Right lobe of liver (tissue), 6 donors: Measurements from ENCODE around the gene MESP2. TPM values are rescaled to one million over a fixed set of nuclear protein-coding genes. Genes with fewer than 3 reads are reported as not detected.

Experiments
- ATAC-seq, 4 donors: fragments of 200-7000 bp; cut with Tn5 transposase; one replicate each; pipeline ENCODE4 v1.9.1; 2020; ENCODE audit warnings: mild to moderate bottlenecking in 4 of 4, moderate library complexity in 4 of 4
- DNase-seq, 3 donors: peaks; one replicate each; pipeline ENCODE4 v3.0.0-alpha.2; 2020
- H3K27ac ChIP-seq, 3 donors: fragments of 200-600 bp; one replicate each; pipeline ENCODE4 v1.8.0; 2022
- H3K27me3 ChIP-seq, 2 donors: fragments of 200-600 bp; one replicate each; pipeline ENCODE4 v1.8.0; 2022
- H3K36me3 ChIP-seq, 4 donors: fragments of 200-600 bp; sonication (generic) in 1 of 4; one replicate each; pipeline versions ENCODE4 v1.5.1 to v1.8.0; 2017 to 2022; ENCODE audit warnings: control low read depth in 1 of 4
- H3K4me1 ChIP-seq, 4 donors: fragments of 200-600 bp; sonication (generic) in 1 of 4; one replicate each; pipeline versions ENCODE4 v1.5.1 to v1.8.0; 2017 to 2022; ENCODE audit warnings: control low read depth in 1 of 4
- H3K4me3 ChIP-seq, 3 donors: fragments of 200-600 bp; one replicate each; pipeline ENCODE4 v1.8.0; 2022
- H3K9me3 ChIP-seq, 4 donors: fragments of 200-600 bp; sonication (generic) in 1 of 4; one replicate each; pipeline versions ENCODE4 v1.5.1 to v1.8.0; 2017 to 2022; ENCODE audit warnings: control low read depth in 1 of 4
- POLR2A ChIP-seq: fragments of 450-650 bp; IDR thresholded peaks from one replicate; pipeline ENCODE4 v1.6.1; 2017; ENCODE audit warnings: antibody characterized with exemption, mild to moderate bottlenecking
- WGBS: methylation state at CpG from one replicate; pipeline ENCODE4 v1.1.6; 2018; ENCODE audit warnings: low coverage, low lambda C conversion rate; ENCODE audit not compliant: insufficient coverage; ENCODE audit errors: missing lambda C conversion rate; 5-methylcytosine and 5-hydroxymethylcytosine counted together
- intact Hi-C, 2 donors: fragments of 100-400 bp; cut with DNase I; formaldehyde crosslinking; loops; one replicate each; pipeline versions ENCODE4 v1.11.2 to v1.14.1; 2022
- total RNA-seq, 6 experiments: library from RNA; depleted of rRNA in 2 of 6; stranded (reverse); fragments of >200 nt in 2 of 6; fragmentation: NEBNext Ultra II Directional in 3 of 6; extraction: Animal tissue kit (Norgen Biotek cat#: 25700) in 3 of 6; gene quantifications; one replicate each; pipeline versions ENCODE4 v1.1.0 to v1.2.4, GENCODE V29; 2016 to 2023
- TF ChIP-seq, protein P1 (sequence below), 4 donors: fragments of 200-600 bp in 3 of 4; fragments of 450-650 bp in 1 of 4; IDR thresholded peaks; one replicate each; pipeline versions ENCODE4 v1.5.1 to v1.8.0; 2016 to 2022; ENCODE audit warnings: antibody characterized with exemption in 4 of 4, mild to moderate bottlenecking in 2 of 4
- donor health status: DM: no; HTN: yes; CAD: no.
- donor health status: DM: no; HTN: no; CAD: no.
- donor health status: DM: no; HTN: no; CAD: no.
- donor health status: DM: no; HTN: yes; CAD: no.
- donor health status: DM: no; HTN: yes; CAD: no.

MESP2 gene
- total RNA-seq, 6 experiments from 2014 or later: 0.12 TPM; not detected in 5

GRCh38 chr15:89760303-89761008 is 15.7 kb upstream of the MESP2 start:
- ATAC-seq: peak; percentile 86 to 93 (median 90)
- Histone ChIP-seq H3K9me3 (no peaks in the 10 kb centered on the region), H3K27me3 (no peaks in the 10 kb centered on the region), H3K4me1 (peaks cover 0 to 27% (median 9%) of the 10 kb centered on the region in 4 donors), H3K4me3 (no peak overlapping the region), H3K27ac (peak overlapping the region in 2 of 3 donors; percentile 40 to 67), H3K36me3 (no peaks in the 10 kb centered on the region)
- intact Hi-C loops: loop anchor here in 1 of 2 donors (10.0 kb wide), 1 partner anchor 114 kb away; no protein-coding TSS in a partner anchor
- TF ChIP-seq, protein P1, sequence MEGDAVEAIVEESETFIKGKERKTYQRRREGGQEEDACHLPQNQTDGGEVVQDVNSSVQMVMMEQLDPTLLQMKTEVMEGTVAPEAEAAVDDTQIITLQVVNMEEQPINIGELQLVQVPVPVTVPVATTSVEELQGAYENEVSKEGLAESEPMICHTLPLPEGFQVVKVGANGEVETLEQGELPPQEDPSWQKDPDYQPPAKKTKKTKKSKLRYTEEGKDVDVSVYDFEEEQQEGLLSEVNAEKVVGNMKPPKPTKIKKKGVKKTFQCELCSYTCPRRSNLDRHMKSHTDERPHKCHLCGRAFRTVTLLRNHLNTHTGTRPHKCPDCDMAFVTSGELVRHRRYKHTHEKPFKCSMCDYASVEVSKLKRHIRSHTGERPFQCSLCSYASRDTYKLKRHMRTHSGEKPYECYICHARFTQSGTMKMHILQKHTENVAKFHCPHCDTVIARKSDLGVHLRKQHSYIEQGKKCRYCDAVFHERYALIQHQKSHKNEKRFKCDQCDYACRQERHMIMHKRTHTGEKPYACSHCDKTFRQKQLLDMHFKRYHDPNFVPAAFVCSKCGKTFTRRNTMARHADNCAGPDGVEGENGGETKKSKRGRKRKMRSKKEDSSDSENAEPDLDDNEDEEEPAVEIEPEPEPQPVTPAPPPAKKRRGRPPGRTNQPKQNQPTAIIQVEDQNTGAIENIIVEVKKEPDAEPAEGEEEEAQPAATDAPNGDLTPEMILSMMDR (IDR thresholded peaks at IDR 0.05): peak; percentile 97 to 99 (median 98)
- no peak for TF ChIP-seq POLR2A
- WGBS: 12% methylated on average over 9 of the region's 16 CpGs
- peak; percentile 81 to 86 (median 83) for DNase-seq

GRCh38 chr15:89761009-89761831 is 14.9 kb upstream of the MESP2 start:
- no peaks in the 10 kb centered on the region for H3K27me3 ChIP-seq
- WGBS: 46% methylated on average over 7 of the region's 18 CpGs
- peak overlapping the region; percentile 39 to 67 (median 40) for H3K27ac ChIP-seq
- H3K4me1 ChIP-seq: peaks cover 0 to 27% (median 9%) of the 10 kb centered on the region in 4 donors
- intact Hi-C loops: loop anchor here in 1 of 2 donors (10.0 kb wide), 1 partner anchor 114 kb away; no protein-coding TSS in a partner anchor
- H3K36me3 ChIP-seq: no peaks in the 10 kb centered on the region
- no peak overlapping the region for H3K4me3 ChIP-seq
- DNase-seq: peak in 2 of 3 donors; percentile 56 to 61
- H3K9me3 ChIP-seq: no peaks in the 10 kb centered on the region
- TF ChIP-seq, protein P1 (IDR thresholded peaks at IDR 0.05): peak in 2 of 4 donors; percentile 5 to 10
- TF ChIP-seq POLR2A: no peak
- ATAC-seq: peak; percentile 60 to 75 (median 66)

- H3K27ac ChIP-seq: peak overlapping the region; percentile 39 to 67 (median 40)
- WGBS: 43% methylated on average over 1 of the region's 5 CpGs
- DNase-seq (peak in 1 of 3 donors; percentile 68), ATAC-seq (peak; percentile 39 to 69 (median 66))
- intact Hi-C loops: loop anchor here in 1 of 2 donors (10.0 kb wide), 1 partner anchor 113 kb away; no protein-coding TSS in a partner anchor
- no peak overlapping the region for H3K4me3 ChIP-seq
- TF ChIP-seq, protein P1 (IDR thresholded peaks at IDR 0.05): no peak
- TF ChIP-seq POLR2A: no peak
- no peaks in the 10 kb centered on the region for H3K36me3 ChIP-seq
- H3K27me3 ChIP-seq: no peaks in the 10 kb centered on the region
- H3K9me3 ChIP-seq: no peaks in the 10 kb centered on the region
- peaks cover 0 to 27% (median 9%) of the 10 kb centered on the region in 4 donors for H3K4me1 ChIP-seq
These were observed 14.2 kb upstream of the MESP2 start for GRCh38 chr15:89761929-89762328.

DNA sequence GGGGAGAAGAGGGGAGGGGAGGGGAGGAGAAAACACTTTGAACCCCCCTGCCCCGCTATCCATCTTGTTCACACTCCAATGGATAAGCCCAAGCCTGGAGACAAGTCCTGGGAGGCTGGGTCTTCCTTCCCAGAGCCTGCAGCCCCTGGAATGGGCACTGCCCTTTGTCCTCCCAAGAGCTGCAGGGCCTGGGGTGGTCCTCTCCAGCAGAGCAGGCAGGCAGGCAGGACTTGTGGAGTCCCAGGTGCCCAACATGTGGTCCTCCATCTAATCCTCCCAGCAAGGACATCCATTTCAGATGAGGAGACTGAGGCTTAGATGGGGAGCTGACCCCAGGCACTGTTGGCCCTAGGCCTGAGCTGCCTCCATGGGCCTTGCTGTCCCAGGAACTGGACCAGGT is 10.4 kb upstream of the MESP2 start:
- peak in 1 of 3 donors; percentile 31 for DNase-seq

More for the DNA sequence above, 10.4 kb upstream of the MESP2 start:
- Histone ChIP-seq H3K36me3 (no peaks in the 10 kb centered on the region), H3K4me3 (no peak overlapping the region), H3K9me3 (no peaks in the 10 kb centered on the region), H3K27ac (no peak overlapping the region), H3K27me3 (no peaks in the 10 kb centered on the region), H3K4me1 (peaks cover 0 to 32% (median 15%) of the 10 kb centered on the region in 4 donors)
- TF ChIP-seq, protein P1 (IDR thresholded peaks at IDR 0.05): no peak
- TF ChIP-seq POLR2A: no peak
- no peak for ATAC-seq
- 25% methylated on average over 1 of the region's 1 CpG for WGBS
- intact Hi-C loops: loop anchor here in 1 of 2 donors (10.0 kb wide), 1 partner anchor 109 kb away; no protein-coding TSS in a partner anchor
